OCI-LY3 (cell line): ENCODE data around the gene SLC24A4.

Experiments used
- CTCF ChIP-seq: fragments of 200-600, 300-600 bp; sonication (generic); IDR thresholded peaks from 2 replicates; pipeline ENCODE4 v1.5.1; 2014; ENCODE audit warnings: antibody characterized with exemption, low read length, low read depth
- EZH2phosphoT487 ChIP-seq: fragments of 200-600 bp; shearing (Covaris generic); IDR thresholded peaks from 2 replicates; pipeline ENCODE4 v1.6.1; 2018; ENCODE audit warnings: antibody characterized with exemption, mixed run types, low read depth

GRCh38 chr14:92542766-92543554 lies 220.0 kb downstream of the SLC24A4 start:
- TF ChIP-seq CTCF = no peak
- no peak for TF ChIP-seq EZH2phosphoT487
